HCT116 (cell line): ENCODE measurements around the gene SHROOM3. TPM values are rescaled to one million over a fixed set of nuclear protein-coding genes. Genes with fewer than 3 reads are reported as not detected.

Experiments used
- ATAC-seq: fragments of 200-7000 bp; cut with Tn5 transposase; 2 replicates; pipeline ENCODE4 v1.9.1; 2020; ENCODE audit warnings: mild to moderate bottlenecking, moderate library complexity
- BruUV-seq: library from RNA; stranded (reverse); fragments of 400-500 nt; replicated peaks from 2 replicates; lab custom pipeline; 2021; lab: Mats Ljungman, UMichigan
- CTCF ChIA-PET: fragments of 300-600 bp; sonication (Branson Sonifier 250); formaldehyde crosslinking; loops from one replicate; lab custom pipeline; 2021; ENCODE audit warnings: antibody characterized with exemption; lab: Charles Lee
- POLR2A ChIA-PET: fragments of 300-600, 350-600 bp; sonication (Branson Sonifier 250); formaldehyde crosslinking; loops from one replicate; lab custom pipeline; 2021; ENCODE audit warnings: antibody characterized with exemption; lab: Charles Lee
- RAD21 ChIA-PET, 2 experiments: fragments of 300-600 bp; sonication (Branson Sonifier 250); formaldehyde crosslinking; loops; one replicate each; lab custom pipeline; 2023; ENCODE audit warnings: low total read pairs in 2 of 2; ENCODE audit not compliant: uncharacterized antibody in 2 of 2, unreplicated experiment in 2 of 2, low non-redundant PET in 1 of 2; lab: Charles Lee
- DNase-seq: peaks from one replicate; pipeline ENCODE4 v3.0.0-alpha.2; 2010; ENCODE audit warnings: low read depth, low spot score
- H2AFZ ChIP-seq: fragments of 200-600 bp; shearing (Covaris generic), sonication (generic); 2 replicates; pipeline ENCODE4 v1.6.1; 2017; ENCODE audit warnings: low read depth, mixed run types, mixed read lengths, antibody characterized with exemption, low read length; ENCODE audit not compliant: poor library complexity, severe bottlenecking
- H3K27ac ChIP-seq: 2 replicates; pipeline ENCODE4 v1.5.1; 2012; ENCODE audit warnings: low read depth, low read length
- H3K27me3 ChIP-seq: fragments of 200-600 bp; sonication (generic); 2 replicates; pipeline ENCODE4 v1.6.1; 2016; ENCODE audit warnings: mixed run types, low read length, mixed read lengths; ENCODE audit not compliant: insufficient read depth
- H3K36me3 ChIP-seq, 2 experiments: fragments of 200-500 bp in 1 of 2; fragments of 200-600 bp in 1 of 2; sonication (Bioruptor generic) in 1 of 2; sonication (generic) in 1 of 2; 2 replicates each; pipeline versions ENCODE4 v1.5.1 to v1.6.1; 2014 to 2016; ENCODE audit warnings: low read length in 2 of 2, inconsistent platforms in 1 of 2, mixed read lengths in 1 of 2, mixed run types in 1 of 2; ENCODE audit not compliant: insufficient read depth in 2 of 2, control insufficient read depth in 1 of 2
- H3K4me1 ChIP-seq, 2 experiments: fragments of 200-600 bp in 1 of 2; sonication (generic) in 1 of 2; 2 replicates each; pipeline versions ENCODE4 v1.5.1 to v1.6.1; 2012 to 2017; ENCODE audit warnings: low read length in 2 of 2, inconsistent platforms in 1 of 2, mild to moderate bottlenecking in 1 of 2, mixed read lengths in 1 of 2, mixed run types in 1 of 2, moderate library complexity in 1 of 2; ENCODE audit not compliant: insufficient read depth in 2 of 2, control insufficient read depth in 1 of 2
- H3K4me2 ChIP-seq: fragments of 200-600 bp; sonication (generic); 2 replicates; pipeline ENCODE4 v1.6.1; 2017; ENCODE audit warnings: mixed run types, low read length, mixed read lengths
- H3K4me3 ChIP-seq, 2 experiments: fragments of 200-600 bp in 1 of 2; sonication (generic) in 1 of 2; replicated peaks in 1 of 2; 2 replicates each; pipeline ENCODE4 v1.5.1; 2011 to 2016; ENCODE audit warnings: low read length in 2 of 2, control low read depth in 1 of 2, low read depth in 1 of 2, mild to moderate bottlenecking in 1 of 2, mixed read lengths in 1 of 2, mixed run types in 1 of 2
- H3K79me2 ChIP-seq: fragments of 200-600 bp; sonication (generic); 2 replicates; pipeline ENCODE4 v1.6.1; 2017; ENCODE audit warnings: mild to moderate bottlenecking, mixed run types, low read length, moderate library complexity, mixed read lengths; ENCODE audit not compliant: insufficient read depth
- H3K9ac ChIP-seq: fragments of 200-600 bp; sonication (generic); 2 replicates; pipeline ENCODE4 v1.6.1; 2016; ENCODE audit warnings: low read length, mixed read lengths
- H3K9me2 ChIP-seq: fragments of 200-600 bp; sonication (generic), shearing (Covaris generic); 2 replicates; pipeline ENCODE4 v1.6.1; 2017; ENCODE audit warnings: mixed run types, mild to moderate bottlenecking, moderate library complexity; ENCODE audit not compliant: insufficient read depth
- H3K9me3 ChIP-seq, 2 experiments: fragments of 200-500 bp in 1 of 2; fragments of 200-600 bp in 1 of 2; sonication (Bioruptor generic) in 1 of 2; sonication (generic) in 1 of 2; 2 replicates each; pipeline ENCODE4 v1.6.1; 2014 to 2017; ENCODE audit warnings: low read length in 2 of 2, mixed read lengths in 2 of 2, inconsistent platforms in 1 of 2, low read depth in 1 of 2, mild to moderate bottlenecking in 1 of 2, mixed run types in 1 of 2, moderate library complexity in 1 of 2; ENCODE audit not compliant: control insufficient read depth in 1 of 2, insufficient read depth in 1 of 2
- H4K20me1 ChIP-seq: fragments of 200-600 bp; sonication (generic), shearing (Covaris generic); 2 replicates; pipeline ENCODE4 v1.6.1; 2017; ENCODE audit warnings: mixed run types, mild to moderate bottlenecking, moderate library complexity; ENCODE audit not compliant: insufficient read depth
- CBX3 ChIP-seq: IDR thresholded peaks from 2 replicates; pipeline ENCODE4 v1.6.1; 2012; ENCODE audit warnings: low read depth
- CEBPB ChIP-seq: IDR thresholded peaks from 2 replicates; pipeline ENCODE4 v1.6.1; 2012; ENCODE audit warnings: low read depth
- ELF1 ChIP-seq: IDR thresholded peaks from 2 replicates; pipeline ENCODE4 v1.6.1; 2012; ENCODE audit warnings: low read depth, borderline replicate concordance
- EZH2 ChIP-seq: fragments of 200-600 bp; sonication (generic); IDR thresholded peaks from 2 replicates; pipeline ENCODE4 v1.6.1; 2017; ENCODE audit warnings: antibody characterized with exemption, mixed run types
- FOSL1 ChIP-seq: IDR thresholded peaks from 2 replicates; pipeline ENCODE4 v1.6.1; 2012; ENCODE audit warnings: low read depth
- JUND ChIP-seq: IDR thresholded peaks from 2 replicates; pipeline ENCODE4 v1.6.1; 2012
- POLR2AphosphoS5 ChIP-seq: IDR thresholded peaks from 2 replicates; pipeline ENCODE4 v1.6.1; 2011; ENCODE audit warnings: mild to moderate bottlenecking, low read depth, low read length, moderate library complexity
- RAD21 ChIP-seq: IDR thresholded peaks from 2 replicates; pipeline ENCODE4 v1.6.1; 2012; ENCODE audit warnings: low read depth, mild to moderate bottlenecking
- SIN3A ChIP-seq: IDR thresholded peaks from 2 replicates; pipeline ENCODE4 v1.6.1; 2012; ENCODE audit warnings: low read depth
- SRF ChIP-seq: IDR thresholded peaks from 2 replicates; pipeline ENCODE4 v1.6.1; 2012; ENCODE audit warnings: low read depth
- TCF7L2 ChIP-seq: IDR thresholded peaks from 2 replicates; pipeline ENCODE4 v1.7.0; 2011; ENCODE audit warnings: borderline replicate concordance, inconsistent platforms; ENCODE audit not compliant: insufficient read depth, insufficient read length; ENCODE audit errors: extremely low read depth
- YY1 ChIP-seq: IDR thresholded peaks from 2 replicates; pipeline ENCODE4 v1.6.1; 2011; ENCODE audit warnings: low read length, low read depth, moderate library complexity, mild to moderate bottlenecking; ENCODE audit not compliant: insufficient replicate concordance; ENCODE audit errors: extremely low read depth
- ZFX ChIP-seq: fragments of 450-650 bp; IDR thresholded peaks from 2 replicates; pipeline ENCODE4 v1.6.1; 2017
- ZNF274 ChIP-seq: fragments of 200-500 bp; sonication (Bioruptor generic); IDR thresholded peaks from 2 replicates; pipeline ENCODE4 v1.6.1; 2014; ENCODE audit warnings: mild to moderate bottlenecking, low read depth, low read length, inconsistent platforms
- intact Hi-C: fragments of 100-400 bp; cut with micrococcal nuclease; formaldehyde crosslinking; loops from 2 replicates; pipeline ENCODE4 v1.10.0; 2022
- total RNA-seq: library from RNA; stranded (reverse); gene quantifications from one replicate; pipeline ENCODE4 v1.2.1, GENCODE V29; 2021; ENCODE audit not compliant: unreplicated experiment
- TF ChIP-seq, protein P1 (sequence below): IDR thresholded peaks from 2 replicates; pipeline ENCODE4 v1.6.1; 2012; ENCODE audit warnings: low read depth
- TF ChIP-seq, protein P2 (sequence below): IDR thresholded peaks from 2 replicates; pipeline ENCODE4 v1.6.1; 2012
- TF ChIP-seq, protein P3 (sequence below): IDR thresholded peaks from 2 replicates; pipeline ENCODE4 v1.6.1; 2012

The SHROOM3 gene
- total RNA-seq, 1 experiment from 2014 or later = 22.5 TPM

DNA sequence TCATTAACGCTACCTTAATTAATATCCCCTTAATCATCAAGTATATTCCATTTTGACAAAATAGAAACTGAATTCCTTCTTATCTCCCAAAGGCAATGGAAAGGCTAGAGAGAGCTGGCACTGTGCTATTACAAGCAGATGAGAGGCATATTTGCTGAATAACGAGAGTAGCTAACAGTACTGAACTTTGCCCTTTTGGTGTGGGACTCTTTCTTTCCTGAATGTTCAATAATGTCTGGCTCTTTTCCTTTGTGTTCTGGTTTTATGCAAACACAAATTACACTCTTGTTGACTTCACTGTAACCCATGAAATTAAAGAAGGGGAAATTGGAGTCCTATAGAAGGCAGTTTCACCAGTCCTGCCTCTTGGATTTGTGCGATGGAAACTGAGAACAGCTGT is 63.5 kb downstream of the SHROOM3 start (continued):
- TF ChIP-seq, protein P1, sequence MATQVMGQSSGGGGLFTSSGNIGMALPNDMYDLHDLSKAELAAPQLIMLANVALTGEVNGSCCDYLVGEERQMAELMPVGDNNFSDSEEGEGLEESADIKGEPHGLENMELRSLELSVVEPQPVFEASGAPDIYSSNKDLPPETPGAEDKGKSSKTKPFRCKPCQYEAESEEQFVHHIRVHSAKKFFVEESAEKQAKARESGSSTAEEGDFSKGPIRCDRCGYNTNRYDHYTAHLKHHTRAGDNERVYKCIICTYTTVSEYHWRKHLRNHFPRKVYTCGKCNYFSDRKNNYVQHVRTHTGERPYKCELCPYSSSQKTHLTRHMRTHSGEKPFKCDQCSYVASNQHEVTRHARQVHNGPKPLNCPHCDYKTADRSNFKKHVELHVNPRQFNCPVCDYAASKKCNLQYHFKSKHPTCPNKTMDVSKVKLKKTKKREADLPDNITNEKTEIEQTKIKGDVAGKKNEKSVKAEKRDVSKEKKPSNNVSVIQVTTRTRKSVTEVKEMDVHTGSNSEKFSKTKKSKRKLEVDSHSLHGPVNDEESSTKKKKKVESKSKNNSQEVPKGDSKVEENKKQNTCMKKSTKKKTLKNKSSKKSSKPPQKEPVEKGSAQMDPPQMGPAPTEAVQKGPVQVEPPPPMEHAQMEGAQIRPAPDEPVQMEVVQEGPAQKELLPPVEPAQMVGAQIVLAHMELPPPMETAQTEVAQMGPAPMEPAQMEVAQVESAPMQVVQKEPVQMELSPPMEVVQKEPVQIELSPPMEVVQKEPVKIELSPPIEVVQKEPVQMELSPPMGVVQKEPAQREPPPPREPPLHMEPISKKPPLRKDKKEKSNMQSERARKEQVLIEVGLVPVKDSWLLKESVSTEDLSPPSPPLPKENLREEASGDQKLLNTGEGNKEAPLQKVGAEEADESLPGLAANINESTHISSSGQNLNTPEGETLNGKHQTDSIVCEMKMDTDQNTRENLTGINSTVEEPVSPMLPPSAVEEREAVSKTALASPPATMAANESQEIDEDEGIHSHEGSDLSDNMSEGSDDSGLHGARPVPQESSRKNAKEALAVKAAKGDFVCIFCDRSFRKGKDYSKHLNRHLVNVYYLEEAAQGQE = no peak
- TF ChIP-seq POLR2AphosphoS5 = no peak
- no peak for TF ChIP-seq ZFX
- no peak for TF ChIP-seq EZH2

DNA sequence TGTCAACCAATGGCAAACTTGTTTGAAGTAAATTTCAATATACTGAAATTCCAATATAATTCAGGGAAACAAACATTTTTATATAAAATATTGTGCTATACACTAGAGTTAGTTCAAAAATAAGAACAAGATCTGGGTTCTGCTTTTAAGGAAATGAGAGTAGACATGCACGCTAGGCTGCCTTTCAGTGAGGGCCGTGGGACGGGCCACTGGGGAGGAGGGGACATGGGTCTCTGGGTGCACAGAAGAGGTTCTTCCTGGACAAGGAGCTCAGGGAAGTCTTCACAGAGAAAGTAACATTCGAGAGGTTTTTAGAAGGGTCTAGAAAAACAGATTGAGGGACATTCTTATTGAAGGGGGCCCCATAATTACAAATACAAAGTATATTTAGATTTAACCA is 64.4 kb downstream of the SHROOM3 start:
- Histone ChIP-seq H3K27ac (no peak overlapping the region), H3K4me1 (no peaks in the 10 kb centered on the region), H3K9me3 (no peaks in the 10 kb centered on the region), H3K9me2 (no peaks in the 10 kb centered on the region), H3K36me3 (no peaks in the 10 kb centered on the region), H4K20me1 (no peaks in the 10 kb centered on the region), H3K4me3 (no peak overlapping the region), H3K9ac (no peak overlapping the region), H2AFZ (no peak overlapping the region), H3K27me3 (no peaks in the 10 kb centered on the region), H3K4me2 (no peak overlapping the region), H3K79me2 (no peaks in the 10 kb centered on the region)
- ATAC-seq (no peak), DNase-seq (no peak)
- no TSS peak for BruUV-seq
- ChIA-PET RAD21 (no interaction called here), CTCF (interaction anchor here (1.2 kb wide), 1 partner anchor 68 kb away, joined by 6 read pairs; no protein-coding TSS in a partner anchor), POLR2A (no interaction called here)
- intact Hi-C loops = no loop called here
- no peak for TF ChIP-seq CEBPB
- no peak for TF ChIP-seq FOSL1
- TF ChIP-seq, protein P2, sequence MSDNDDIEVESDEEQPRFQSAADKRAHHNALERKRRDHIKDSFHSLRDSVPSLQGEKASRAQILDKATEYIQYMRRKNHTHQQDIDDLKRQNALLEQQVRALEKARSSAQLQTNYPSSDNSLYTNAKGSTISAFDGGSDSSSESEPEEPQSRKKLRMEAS = no peak
- no peak for TF ChIP-seq CBX3
- TF ChIP-seq RAD21 = no peak
- TF ChIP-seq, protein P3, sequence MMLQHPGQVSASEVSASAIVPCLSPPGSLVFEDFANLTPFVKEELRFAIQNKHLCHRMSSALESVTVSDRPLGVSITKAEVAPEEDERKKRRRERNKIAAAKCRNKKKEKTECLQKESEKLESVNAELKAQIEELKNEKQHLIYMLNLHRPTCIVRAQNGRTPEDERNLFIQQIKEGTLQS = no peak
- TF ChIP-seq, protein P1 = no peak
- TF ChIP-seq ZNF274 = no peak
- TF ChIP-seq SIN3A = no peak
- no peak for TF ChIP-seq ELF1
- no peak for TF ChIP-seq JUND
- no peak for TF ChIP-seq YY1
- no peak for TF ChIP-seq SRF
- TF ChIP-seq TCF7L2 = no peak
- no peak for TF ChIP-seq EZH2
